Bronchial epithelial cell (primary cell): Measurements from ENCODE around the gene MXD4. TPM values are rescaled to one million over a fixed set of nuclear protein-coding genes. Genes with fewer than 3 reads are reported as not detected.

Experiments
- DNase-seq: peaks from one replicate; pipeline ENCODE4 v3.0.0-alpha.2; 2010; ENCODE audit warnings: low read depth
- FAIRE-seq: peaks from 2 replicates; lab custom pipeline; 2011; peaks lifted over from hg19 to GRCh38; lab: Jason Lieb, UNC
- H3K27me3 ChIP-seq: 2 replicates; pipeline ENCODE4 v1.5.1; 2011; ENCODE audit warnings: low read length; ENCODE audit not compliant: control insufficient read depth, insufficient read depth
- H3K36me3 ChIP-seq: 2 replicates; pipeline ENCODE4 v1.5.1; 2011; ENCODE audit warnings: low read length; ENCODE audit not compliant: control insufficient read depth, insufficient read depth
- H3K4me3 ChIP-seq: 2 replicates; pipeline ENCODE4 v1.5.1; 2011; ENCODE audit warnings: mild to moderate bottlenecking, low read depth, low read length, control low read depth
- CTCF ChIP-seq: IDR thresholded peaks from 2 replicates; pipeline ENCODE4 v1.5.1; 2011; ENCODE audit warnings: mild to moderate bottlenecking, moderate library complexity, low read length, control low read depth, inconsistent platforms; ENCODE audit not compliant: insufficient read depth, severe bottlenecking
- total RNA-seq: library from RNA; depleted of rRNA; stranded (reverse); fragments of >200 nt; gene quantifications from 2 replicates; pipeline ENCODE4 v1.2.1, GENCODE V29; 2014

MXD4 gene, protein sequence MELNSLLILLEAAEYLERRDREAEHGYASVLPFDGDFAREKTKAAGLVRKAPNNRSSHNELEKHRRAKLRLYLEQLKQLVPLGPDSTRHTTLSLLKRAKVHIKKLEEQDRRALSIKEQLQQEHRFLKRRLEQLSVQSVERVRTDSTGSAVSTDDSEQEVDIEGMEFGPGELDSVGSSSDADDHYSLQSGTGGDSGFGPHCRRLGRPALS
- 10.5 and 13.2 TPM in 2 replicates for total RNA-seq

- no peak for FAIRE-seq
- Histone ChIP-seq H3K4me3 (peak within 1 kb of the TSS; percentile 81), H3K36me3 (peaks cover 14% of the 10 kb centered on the region), H3K27me3 (no peaks in the 10 kb centered on the region)
- DNase-seq = no peak
- no peak for TF ChIP-seq CTCF
These were observed at the start of gene MXD4 for GRCh38 chr4:2261853-2262144. MXD4 (minus strand) TSS chr4:2262109; CDS start chr4:2261980, 129 bp downstream.

- no peaks in the 10 kb centered on the region for H3K36me3 ChIP-seq
- H3K4me3 ChIP-seq = no peak overlapping the region
- no peak for FAIRE-seq
- no peaks in the 10 kb centered on the region for H3K27me3 ChIP-seq
- TF ChIP-seq CTCF = no peak
- DNase-seq = no peak
These were observed 45.0 kb upstream of the MXD4 start for GRCh38 chr4:2306773-2307410.

DNA sequence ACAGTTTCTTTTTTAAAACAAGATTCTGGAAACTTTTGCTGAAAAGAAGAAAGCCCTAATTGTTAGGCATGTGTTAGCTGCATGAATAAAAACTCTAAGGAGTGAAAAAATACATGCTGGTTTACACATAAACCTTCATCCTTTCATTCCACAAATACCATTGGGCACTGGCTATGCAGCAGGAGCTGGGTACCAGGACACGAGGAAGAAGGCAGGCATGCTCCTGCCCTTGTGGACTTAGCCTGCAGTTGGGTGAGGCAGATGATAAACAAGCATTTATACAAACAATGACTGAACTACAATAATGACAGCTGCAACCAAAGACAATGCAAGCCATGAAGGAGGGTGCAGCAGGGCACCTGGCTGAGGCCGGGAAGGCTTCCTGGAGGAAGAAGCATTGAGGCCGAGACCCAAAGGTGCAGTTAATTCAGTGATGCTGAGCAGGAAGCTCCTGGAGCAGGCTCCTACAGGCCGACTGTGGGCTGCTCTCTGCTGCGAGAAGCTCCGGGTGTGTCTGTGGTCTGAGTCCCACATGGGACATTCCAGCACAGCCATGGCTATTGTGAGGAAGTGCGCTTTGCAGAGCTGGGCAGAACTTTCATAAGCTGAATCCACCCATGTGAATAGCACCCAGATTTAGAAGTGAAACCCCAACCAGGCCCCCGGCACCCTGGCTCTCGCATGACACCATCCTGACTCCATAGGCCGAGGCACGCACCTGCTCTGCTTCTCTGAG lies 44.0 kb upstream of the MXD4 start:
- no peaks in the 10 kb centered on the region for H3K27me3 ChIP-seq
- DNase-seq (no peak), FAIRE-seq (no peak)
- no peak overlapping the region for H3K4me3 ChIP-seq
- no peaks in the 10 kb centered on the region for H3K36me3 ChIP-seq
- no peak for TF ChIP-seq CTCF

DNA sequence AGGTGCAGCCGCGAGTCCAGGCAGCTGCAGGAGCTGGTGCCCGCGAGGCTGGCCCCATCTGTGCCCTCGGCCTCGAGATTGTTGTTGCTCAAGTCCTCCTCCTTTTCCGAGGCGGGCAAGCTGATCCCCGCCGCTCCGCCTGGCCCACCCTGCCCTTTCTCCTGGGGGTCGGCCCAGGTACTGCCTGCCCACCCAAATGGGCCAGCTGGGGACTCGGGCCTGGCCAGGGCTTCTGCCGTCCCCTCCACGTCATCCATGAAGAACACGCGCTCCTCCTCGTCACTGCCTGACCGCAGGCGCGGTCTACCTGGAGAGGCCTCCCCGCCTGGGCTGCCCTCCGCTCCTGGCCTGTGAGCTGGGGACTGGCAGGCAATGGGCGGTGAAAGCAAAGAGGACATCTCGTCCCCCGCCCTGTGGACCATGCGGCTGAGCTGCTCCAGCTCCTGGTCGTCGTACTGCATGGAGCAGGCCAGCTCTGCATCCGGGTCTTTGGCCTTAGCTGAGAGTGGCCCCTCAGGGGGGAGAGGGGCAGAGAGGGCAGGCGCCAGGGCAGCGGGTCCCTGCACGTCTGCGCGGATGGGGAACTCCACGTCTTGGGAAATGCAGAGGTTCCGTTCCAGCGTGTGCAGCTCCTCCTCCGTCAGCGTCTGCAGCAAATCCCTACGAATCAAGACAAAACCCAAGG lies 43.1 kb upstream of the MXD4 start:
- FAIRE-seq = no peak
- Histone ChIP-seq H3K36me3 (no peaks in the 10 kb centered on the region), H3K4me3 (no peak overlapping the region), H3K27me3 (no peaks in the 10 kb centered on the region)
- TF ChIP-seq CTCF = no peak
- no peak for DNase-seq

GRCh38 chr4:2304321-2304876 lies 42.5 kb upstream of the MXD4 start:
- Histone ChIP-seq H3K27me3 (no peaks in the 10 kb centered on the region), H3K4me3 (no peak overlapping the region), H3K36me3 (no peaks in the 10 kb centered on the region)
- FAIRE-seq = no peak
- no peak for TF ChIP-seq CTCF
- no peak for DNase-seq
